ENCODE results near the gene FGD4.

FGD4 gene

GRCh38 chr12:32567296-32567674, 167.9 kb downstream of the FGD4 start:
- no peaks in the 10 kb centered on the region for H3K36me3 ChIP-seq (ENCODE audit: insufficient read depth, low read length)
- H4K20me1 ChIP-seq (ENCODE audit: insufficient read depth, low read length): no peaks in the 10 kb centered on the region
- H3K9me3 ChIP-seq (ENCODE audit: insufficient read depth, low read length, severe bottlenecking): no peaks in the 10 kb centered on the region
- no peaks in the 10 kb centered on the region for H3K27me3 ChIP-seq (ENCODE audit: insufficient read depth, low read length, poor library complexity)
- ATAC-seq (ENCODE audit: insufficient read depth, low read depth): no peak
- H2AFZ ChIP-seq (ENCODE audit: low read depth, low read length): no peak overlapping the region
- H3K79me2 ChIP-seq (ENCODE audit: insufficient read depth, low read length): no peaks in the 10 kb centered on the region
- no peak overlapping the region for H3K4me2 ChIP-seq (ENCODE audit: insufficient read depth, low read length)
- H3K27ac ChIP-seq (ENCODE audit: low read length): no peak overlapping the region
- no peak for TF ChIP-seq EZH2 (IDR thresholded peaks at IDR 0.05; ENCODE audit: borderline replicate concordance, low read depth, low read length, severe bottlenecking)
- TF ChIP-seq CTCF (IDR thresholded peaks at IDR 0.05; ENCODE audit: borderline replicate concordance, extremely low read depth, low read length, poor library complexity, severe bottlenecking): no peak
- H3K9ac ChIP-seq (ENCODE audit: low read depth, low read length): no peak overlapping the region
- no peak overlapping the region for H3K4me3 ChIP-seq (ENCODE audit: low read depth in 1 of 2, low read length in 2 of 2)
- H3K4me1 ChIP-seq (ENCODE audit: insufficient read depth, low read length): no peaks in the 10 kb centered on the region
- no peak for DNase-seq

- Histone ChIP-seq H4K20me1 (ENCODE audit: insufficient read depth, low read length) (no peaks in the 10 kb centered on the region), H3K4me1 (ENCODE audit: insufficient read depth, low read length) (no peaks in the 10 kb centered on the region), H2AFZ (ENCODE audit: low read depth, low read length) (no peak overlapping the region), H3K9ac (ENCODE audit: low read depth, low read length) (no peak overlapping the region), H3K27ac (ENCODE audit: low read length) (no peak overlapping the region), H3K36me3 (ENCODE audit: insufficient read depth, low read length) (no peaks in the 10 kb centered on the region), H3K79me2 (ENCODE audit: insufficient read depth, low read length) (no peaks in the 10 kb centered on the region), H3K9me3 (ENCODE audit: insufficient read depth, low read length, severe bottlenecking) (no peaks in the 10 kb centered on the region), H3K4me2 (ENCODE audit: insufficient read depth, low read length) (no peak overlapping the region), H3K4me3 (ENCODE audit: low read depth in 1 of 2, low read length in 2 of 2) (no peak overlapping the region), H3K27me3 (ENCODE audit: insufficient read depth, low read length, poor library complexity) (no peaks in the 10 kb centered on the region)
- DNase-seq: no peak
- no peak for ATAC-seq (ENCODE audit: insufficient read depth, low read depth)
- no peak for TF ChIP-seq CTCF (IDR thresholded peaks at IDR 0.05; ENCODE audit: borderline replicate concordance, extremely low read depth, low read length, poor library complexity, severe bottlenecking)
- TF ChIP-seq EZH2 (IDR thresholded peaks at IDR 0.05; ENCODE audit: borderline replicate concordance, low read depth, low read length, severe bottlenecking): no peak
Measured at GRCh38 chr12:32568228-32568627, 168.9 kb downstream of the FGD4 start.

GRCh38 chr12:32569259-32569658, 169.9 kb downstream of the FGD4 start:
- Histone ChIP-seq H3K9ac (ENCODE audit: low read depth, low read length) (no peak overlapping the region), H3K9me3 (ENCODE audit: insufficient read depth, low read length, severe bottlenecking) (no peaks in the 10 kb centered on the region), H3K36me3 (ENCODE audit: insufficient read depth, low read length) (no peaks in the 10 kb centered on the region), H4K20me1 (ENCODE audit: insufficient read depth, low read length) (no peaks in the 10 kb centered on the region), H3K27me3 (ENCODE audit: insufficient read depth, low read length, poor library complexity) (no peaks in the 10 kb centered on the region), H3K79me2 (ENCODE audit: insufficient read depth, low read length) (no peaks in the 10 kb centered on the region), H3K4me3 (ENCODE audit: low read depth in 1 of 2, low read length in 2 of 2) (no peak overlapping the region), H2AFZ (ENCODE audit: low read depth, low read length) (peak overlapping the region; percentile 49), H3K4me2 (ENCODE audit: insufficient read depth, low read length) (no peak overlapping the region), H3K27ac (ENCODE audit: low read length) (no peak overlapping the region), H3K4me1 (ENCODE audit: insufficient read depth, low read length) (no peaks in the 10 kb centered on the region)
- DNase-seq: no peak
- no peak for TF ChIP-seq CTCF (IDR thresholded peaks at IDR 0.05; ENCODE audit: borderline replicate concordance, extremely low read depth, low read length, poor library complexity, severe bottlenecking)
- no peak for TF ChIP-seq EZH2 (IDR thresholded peaks at IDR 0.05; ENCODE audit: borderline replicate concordance, low read depth, low read length, severe bottlenecking)
- no peak for ATAC-seq (ENCODE audit: insufficient read depth, low read depth)

GRCh38 chr12:32574585-32574984, 175.2 kb downstream of the FGD4 start:
- H3K4me1 ChIP-seq (ENCODE audit: insufficient read depth, low read length): no peaks in the 10 kb centered on the region
- no peaks in the 10 kb centered on the region for H4K20me1 ChIP-seq (ENCODE audit: insufficient read depth, low read length)
- no peaks in the 10 kb centered on the region for H3K79me2 ChIP-seq (ENCODE audit: insufficient read depth, low read length)
- DNase-seq: no peak
- H3K9me3 ChIP-seq (ENCODE audit: insufficient read depth, low read length, severe bottlenecking): no peaks in the 10 kb centered on the region
- no peaks in the 10 kb centered on the region for H3K36me3 ChIP-seq (ENCODE audit: insufficient read depth, low read length)
- ATAC-seq (ENCODE audit: insufficient read depth, low read depth): no peak
- no peak overlapping the region for H3K4me3 ChIP-seq (ENCODE audit: low read depth in 1 of 2, low read length in 2 of 2)
- no peak overlapping the region for H2AFZ ChIP-seq (ENCODE audit: low read depth, low read length)
- no peak for TF ChIP-seq CTCF (IDR thresholded peaks at IDR 0.05; ENCODE audit: borderline replicate concordance, extremely low read depth, low read length, poor library complexity, severe bottlenecking)
- TF ChIP-seq EZH2 (IDR thresholded peaks at IDR 0.05; ENCODE audit: borderline replicate concordance, low read depth, low read length, severe bottlenecking): no peak
- no peak overlapping the region for H3K4me2 ChIP-seq (ENCODE audit: insufficient read depth, low read length)
- H3K27me3 ChIP-seq (ENCODE audit: insufficient read depth, low read length, poor library complexity): no peaks in the 10 kb centered on the region
- no peak overlapping the region for H3K27ac ChIP-seq (ENCODE audit: low read length)
- H3K9ac ChIP-seq (ENCODE audit: low read depth, low read length): no peak overlapping the region
